OCI-LY3 (cell line): ENCODE measurements around the gene SLC25A10.

Source experiments
- H2AFZ ChIP-seq: fragments of 200-600, 300-600 bp; shearing (Covaris generic); 2 replicates; pipeline ENCODE4 v1.6.0; 2014; ENCODE audit warnings: antibody characterized with exemption, low read depth, low read length
- H3K27ac ChIP-seq: fragments of 200-600, 300-600 bp; sonication (generic); 2 replicates; pipeline ENCODE4 v1.5.1; 2014; ENCODE audit warnings: mild to moderate bottlenecking, low read length, moderate library complexity, mixed read lengths
- H3K27me3 ChIP-seq: fragments of 200-600, 300-600 bp; sonication (generic); 2 replicates; pipeline ENCODE4 v1.6.1; 2014; ENCODE audit warnings: low read depth, low read length, mixed read lengths
- H3K36me3 ChIP-seq: fragments of 200-600, 300-600 bp; sonication (generic); replicated peaks from 2 replicates; pipeline ENCODE3; 2014; ENCODE audit warnings: low read depth, low read length, mixed read lengths
- H3K4me1 ChIP-seq: fragments of 300-600, 200-600 bp; sonication (generic); 2 replicates; pipeline ENCODE4 v1.6.1; 2014; ENCODE audit warnings: low read length, mixed read lengths
- H3K4me2 ChIP-seq: fragments of 200-600, 300-600 bp; sonication (generic); 2 replicates; pipeline ENCODE4 v1.6.1; 2014; ENCODE audit warnings: low read length, mixed read lengths
- H3K4me3 ChIP-seq: fragments of 300-600, 200-600 bp; sonication (generic); 2 replicates; pipeline ENCODE4 v1.5.1; 2014; ENCODE audit warnings: antibody characterized with exemption, mild to moderate bottlenecking, low read length, moderate library complexity
- H3K79me2 ChIP-seq: fragments of 300-600, 200-600 bp; shearing (Covaris generic); 2 replicates; pipeline ENCODE4 v1.6.1; 2014; ENCODE audit warnings: mild to moderate bottlenecking, low read length, mixed read lengths
- H3K9ac ChIP-seq: fragments of 300-600, 200-600 bp; shearing (Covaris generic); 2 replicates; pipeline ENCODE4 v1.6.0; 2014; ENCODE audit warnings: mild to moderate bottlenecking, low read length, moderate library complexity
- H3K9me3 ChIP-seq: fragments of 200-600, 300-600 bp; shearing (Covaris generic); 2 replicates; pipeline ENCODE4 v1.6.1; 2014; ENCODE audit warnings: low read length, mixed read lengths; ENCODE audit not compliant: insufficient read depth
- H4K20me1 ChIP-seq: fragments of 200-600, 300-600 bp; sonication (generic); 2 replicates; pipeline ENCODE4 v1.6.1; 2016; ENCODE audit warnings: low read length, mixed read lengths; ENCODE audit not compliant: insufficient read depth
- EZH2phosphoT487 ChIP-seq: fragments of 200-600 bp; shearing (Covaris generic); IDR thresholded peaks from 2 replicates; pipeline ENCODE4 v1.6.1; 2018; ENCODE audit warnings: antibody characterized with exemption, mixed run types, low read depth
- TF ChIP-seq, protein P1 (sequence below): fragments of 200-600, 300-600 bp; sonication (generic); IDR thresholded peaks from 2 replicates; pipeline ENCODE4 v1.5.1; 2014; ENCODE audit warnings: antibody characterized with exemption, low read length, low read depth

SLC25A10 gene

GRCh38 chr17:81715107-81715871, 3.2 kb downstream of the SLC25A10 start:
- Histone ChIP-seq H2AFZ (no peak overlapping the region), H3K4me2 (no peak overlapping the region), H3K36me3 (peaks cover 4% of the 10 kb centered on the region), H3K27me3 (no peaks in the 10 kb centered on the region), H4K20me1 (peaks cover 5% of the 10 kb centered on the region; the same call in 1 of the 2 replicates), H3K9ac (no peak overlapping the region), H3K27ac (no peak overlapping the region), H3K4me1 (peaks cover 19% of the 10 kb centered on the region), H3K79me2 (peaks cover 26% of the 10 kb centered on the region), H3K9me3 (no peaks in the 10 kb centered on the region), H3K4me3 (no peak overlapping the region)
- TF ChIP-seq, protein P1, sequence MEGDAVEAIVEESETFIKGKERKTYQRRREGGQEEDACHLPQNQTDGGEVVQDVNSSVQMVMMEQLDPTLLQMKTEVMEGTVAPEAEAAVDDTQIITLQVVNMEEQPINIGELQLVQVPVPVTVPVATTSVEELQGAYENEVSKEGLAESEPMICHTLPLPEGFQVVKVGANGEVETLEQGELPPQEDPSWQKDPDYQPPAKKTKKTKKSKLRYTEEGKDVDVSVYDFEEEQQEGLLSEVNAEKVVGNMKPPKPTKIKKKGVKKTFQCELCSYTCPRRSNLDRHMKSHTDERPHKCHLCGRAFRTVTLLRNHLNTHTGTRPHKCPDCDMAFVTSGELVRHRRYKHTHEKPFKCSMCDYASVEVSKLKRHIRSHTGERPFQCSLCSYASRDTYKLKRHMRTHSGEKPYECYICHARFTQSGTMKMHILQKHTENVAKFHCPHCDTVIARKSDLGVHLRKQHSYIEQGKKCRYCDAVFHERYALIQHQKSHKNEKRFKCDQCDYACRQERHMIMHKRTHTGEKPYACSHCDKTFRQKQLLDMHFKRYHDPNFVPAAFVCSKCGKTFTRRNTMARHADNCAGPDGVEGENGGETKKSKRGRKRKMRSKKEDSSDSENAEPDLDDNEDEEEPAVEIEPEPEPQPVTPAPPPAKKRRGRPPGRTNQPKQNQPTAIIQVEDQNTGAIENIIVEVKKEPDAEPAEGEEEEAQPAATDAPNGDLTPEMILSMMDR = no peak
- no peak for TF ChIP-seq EZH2phosphoT487

- H3K4me3 ChIP-seq = no peak overlapping the region
- no peak overlapping the region for H3K9ac ChIP-seq
- TF ChIP-seq EZH2phosphoT487 = no peak
- TF ChIP-seq, protein P1 = no peak
- H3K4me2 ChIP-seq = no peak overlapping the region
- H3K9me3 ChIP-seq = no peaks in the 10 kb centered on the region
- H3K4me1 ChIP-seq = peaks cover 11% of the 10 kb centered on the region
- H2AFZ ChIP-seq = no peak overlapping the region
- peaks cover 5% of the 10 kb centered on the region; the same call in 1 of the 2 replicates for H4K20me1 ChIP-seq
- no peaks in the 10 kb centered on the region for H3K27me3 ChIP-seq
- peaks cover 4% of the 10 kb centered on the region for H3K36me3 ChIP-seq
- peaks cover 26% of the 10 kb centered on the region for H3K79me2 ChIP-seq
- no peak overlapping the region for H3K27ac ChIP-seq
These were observed 4.0 kb downstream of the SLC25A10 start for GRCh38 chr17:81715872-81716673.

DNA sequence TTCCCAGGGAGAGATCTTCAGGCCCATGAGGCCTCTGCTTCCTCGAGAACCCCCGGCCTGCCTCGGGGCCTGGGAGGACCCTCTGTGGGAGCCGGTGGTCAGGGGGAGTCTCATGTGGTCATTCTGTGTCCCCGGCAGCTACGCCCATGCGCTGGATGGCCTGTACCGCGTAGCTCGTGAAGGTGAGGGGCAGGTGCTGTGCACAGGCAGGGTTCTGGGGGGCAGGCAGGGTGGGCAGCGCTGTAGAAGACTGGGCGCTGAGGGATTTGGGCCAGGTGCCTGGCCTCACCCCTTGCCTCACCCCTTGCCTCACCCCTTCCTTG, 4.6 kb downstream of the SLC25A10 start:
- TF ChIP-seq EZH2phosphoT487 = no peak
- TF ChIP-seq, protein P1 = no peak
- Histone ChIP-seq H3K9ac (no peak overlapping the region), H3K4me3 (no peak overlapping the region), H2AFZ (no peak overlapping the region), H3K36me3 (peaks cover 4% of the 10 kb centered on the region), H3K4me1 (peaks cover 8% of the 10 kb centered on the region), H3K9me3 (no peaks in the 10 kb centered on the region), H4K20me1 (peaks cover 5% of the 10 kb centered on the region; the same call in 1 of the 2 replicates), H3K4me2 (no peak overlapping the region), H3K27ac (no peak overlapping the region), H3K27me3 (no peaks in the 10 kb centered on the region), H3K79me2 (peaks cover 26% of the 10 kb centered on the region)

DNA sequence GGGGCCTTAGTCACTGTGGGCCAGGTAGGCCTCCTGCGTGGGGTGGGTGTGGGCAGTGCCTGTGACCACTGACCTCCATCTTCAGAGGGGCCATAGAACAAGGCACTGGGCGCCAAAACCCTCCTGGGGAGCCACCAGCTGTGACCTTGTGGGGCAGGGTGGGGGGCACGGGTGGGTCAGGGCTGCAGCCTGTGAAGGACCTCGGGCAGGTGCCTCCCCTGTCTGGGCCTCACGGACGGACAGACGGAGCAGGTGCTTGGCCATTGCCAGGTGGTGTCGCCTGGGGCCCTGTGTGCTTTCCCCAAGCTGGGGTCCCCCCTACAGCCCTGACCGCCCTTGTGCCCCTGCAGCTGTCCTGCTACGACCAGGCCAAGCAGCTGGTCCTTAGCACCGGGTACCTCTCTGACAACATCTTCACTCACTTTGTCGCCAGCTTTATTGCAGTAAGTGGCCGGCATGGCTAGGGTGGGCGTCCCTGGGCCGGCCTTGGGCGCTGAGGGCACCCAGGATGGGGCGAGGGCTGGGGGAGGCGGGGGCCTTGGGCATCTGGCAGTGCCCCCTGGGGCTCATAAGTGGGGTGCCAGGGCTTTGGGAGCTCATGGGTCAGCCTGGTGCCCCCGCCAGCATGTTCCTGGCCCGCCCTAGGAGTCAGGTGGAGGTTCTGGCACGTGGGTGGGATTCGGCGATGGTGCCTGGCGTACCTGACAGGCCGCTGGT, 5.1 kb downstream of the SLC25A10 start:
- TF ChIP-seq, protein P1 = no peak
- TF ChIP-seq EZH2phosphoT487 = no peak
- no peak overlapping the region for H3K9ac ChIP-seq
- H3K27me3 ChIP-seq = no peaks in the 10 kb centered on the region
- H3K36me3 ChIP-seq = peaks cover 4% of the 10 kb centered on the region
- H3K4me3 ChIP-seq = no peak overlapping the region
- H3K4me2 ChIP-seq = no peak overlapping the region
- no peak overlapping the region for H2AFZ ChIP-seq
- peaks cover 8% of the 10 kb centered on the region for H3K4me1 ChIP-seq
- H3K79me2 ChIP-seq = peaks cover 26% of the 10 kb centered on the region
- no peaks in the 10 kb centered on the region for H3K9me3 ChIP-seq
- H3K27ac ChIP-seq = no peak overlapping the region
- peaks cover 5% of the 10 kb centered on the region; the same call in 1 of the 2 replicates for H4K20me1 ChIP-seq
